A673 (cell line): ENCODE data around the gene PDE9A. TPM values are rescaled to one million over a fixed set of nuclear protein-coding genes. Genes with fewer than 3 reads are reported as not detected.

Experiments
- BruUV-seq: library from RNA; stranded (reverse); fragments of 400-500 nt; replicated peaks from 2 replicates; lab custom pipeline; 2021; lab: Mats Ljungman, UMichigan
- CTCF ChIA-PET: fragments of 300-600 bp; sonication (Branson Sonifier 250); formaldehyde crosslinking; loops from one replicate; lab custom pipeline; 2022; ENCODE audit warnings: antibody characterized with exemption; lab: Charles Lee
- POLR2A ChIA-PET: fragments of 300-600 bp; sonication (Branson Sonifier 250); formaldehyde crosslinking; loops from one replicate; lab custom pipeline; 2022; ENCODE audit warnings: antibody characterized with exemption; ENCODE audit not compliant: low non-redundant PET; lab: Charles Lee
- DNase-seq: peaks from one replicate; pipeline ENCODE4 v3.0.0-alpha.2; 2015; ENCODE audit warnings: low spot score
- H3K27ac ChIP-seq: fragments of 200-600 bp; sonication (generic); 2 replicates; pipeline ENCODE4 v1.5.1; 2016; ENCODE audit warnings: mixed run types, low read depth, mild to moderate bottlenecking, mixed read lengths, antibody characterized with exemption, low read length; ENCODE audit not compliant: poor library complexity, severe bottlenecking
- H3K27me3 ChIP-seq: fragments of 200-600 bp; sonication (generic); replicated peaks from 2 replicates; pipeline ENCODE4 v1.6.1; 2017; ENCODE audit warnings: mixed run types, low read depth, mild to moderate bottlenecking, mixed read lengths, antibody characterized with exemption, low read length; ENCODE audit not compliant: insufficient read depth, poor library complexity
- H3K36me3 ChIP-seq: fragments of 200-600 bp; sonication (generic); 2 replicates; pipeline ENCODE4 v1.6.1; 2016; ENCODE audit warnings: mixed run types, mild to moderate bottlenecking, mixed read lengths, antibody characterized with exemption, low read length; ENCODE audit not compliant: insufficient read depth, poor library complexity, severe bottlenecking
- H3K4me1 ChIP-seq: fragments of 200-600 bp; sonication (generic); 2 replicates; pipeline ENCODE4 v1.6.1; 2017; ENCODE audit warnings: mixed run types, mild to moderate bottlenecking, mixed read lengths, antibody characterized with exemption, low read length; ENCODE audit not compliant: insufficient read depth, poor library complexity, severe bottlenecking
- H3K4me3 ChIP-seq: fragments of 200-600 bp; sonication (generic); 2 replicates; pipeline ENCODE4 v1.5.1; 2016; ENCODE audit warnings: low read depth, mixed run types, mild to moderate bottlenecking, mixed read lengths, low read length; ENCODE audit not compliant: poor library complexity, severe bottlenecking
- H3K9me3 ChIP-seq: fragments of 200-600 bp; sonication (generic); 2 replicates; pipeline ENCODE4 v1.6.1; 2016; ENCODE audit warnings: mixed run types, low read depth, mild to moderate bottlenecking, mixed read lengths, antibody characterized with exemption, low read length; ENCODE audit not compliant: poor library complexity, severe bottlenecking
- CTCF ChIP-seq: fragments of 300-800, 200-600 bp; sonication (generic); conservative IDR thresholded peaks from 2 replicates; pipeline ENCODE4 v1.5.1; 2017; ENCODE audit warnings: low read depth, mild to moderate bottlenecking, antibody characterized with exemption, low read length, moderate library complexity, mixed read lengths
- EZH2 ChIP-seq: fragments of 200-600 bp; sonication (generic); IDR thresholded peaks from 2 replicates; pipeline ENCODE4 v1.6.1; 2017; ENCODE audit warnings: borderline replicate concordance, low read depth, mild to moderate bottlenecking, mixed read lengths, antibody characterized with exemption, low read length; ENCODE audit not compliant: poor library complexity, severe bottlenecking
- intact Hi-C: fragments of 100-400 bp; cut with micrococcal nuclease; formaldehyde crosslinking; loops from one replicate; pipeline ENCODE4 v1.10.0; 2022; ENCODE audit not compliant: unreplicated experiment
- total RNA-seq: library from RNA; stranded (reverse); gene quantifications from 2 replicates; pipeline ENCODE4 v1.2.3, GENCODE V29; 2021

The PDE9A gene
- total RNA-seq, 1 experiment from 2014 or later = 14.3 TPM

GRCh38 chr21:42649122-42650032 is 4.0 kb upstream of the PDE9A start:
- Histone ChIP-seq H3K4me1 (peaks cover 6% of the 10 kb centered on the region), H3K36me3 (no peaks in the 10 kb centered on the region), H3K4me3 (no peak overlapping the region), H3K27me3 (no peaks in the 10 kb centered on the region), H3K9me3 (no peaks in the 10 kb centered on the region), H3K27ac (no peak overlapping the region)
- ChIA-PET POLR2A (interaction anchor here (0.6 kb wide), 1 partner anchor 1169 kb away, joined by 6 read pairs; no protein-coding TSS in a partner anchor), CTCF (no interaction called here)
- no peak for DNase-seq
- intact Hi-C loops = no loop called here
- BruUV-seq = no TSS peak
- no peak for TF ChIP-seq CTCF
- TF ChIP-seq EZH2 = no peak

- no peak overlapping the region for H3K27ac ChIP-seq
- POLR2A ChIA-PET = interaction anchor here (0.6 kb wide), 1 partner anchor 1168 kb away, joined by 6 read pairs; no protein-coding TSS in a partner anchor
- no peaks in the 10 kb centered on the region for H3K36me3 ChIP-seq
- CTCF ChIA-PET = no interaction called here
- BruUV-seq = no TSS peak
- H3K27me3 ChIP-seq = no peaks in the 10 kb centered on the region
- no peak overlapping the region for H3K4me3 ChIP-seq
- H3K4me1 ChIP-seq = peaks cover 11% of the 10 kb centered on the region
- DNase-seq = no peak
- intact Hi-C loops = no loop called here
- no peak for TF ChIP-seq CTCF
- TF ChIP-seq EZH2 = no peak
- no peaks in the 10 kb centered on the region for H3K9me3 ChIP-seq
Observed at GRCh38 chr21:42650033-42650370, 3.4 kb upstream of the PDE9A start.

- H3K9me3 ChIP-seq = no peaks in the 10 kb centered on the region
- no peaks in the 10 kb centered on the region for H3K27me3 ChIP-seq
- no peak for TF ChIP-seq CTCF
- TF ChIP-seq EZH2 = no peak
- no peaks in the 10 kb centered on the region for H3K36me3 ChIP-seq
- no peak overlapping the region for H3K27ac ChIP-seq
- ChIA-PET CTCF (no interaction called here), POLR2A (no interaction called here)
- intact Hi-C loops = no loop called here
- no peak overlapping the region for H3K4me3 ChIP-seq
- BruUV-seq = no TSS peak
- H3K4me1 ChIP-seq = peaks cover 18% of the 10 kb centered on the region
- DNase-seq = no peak
Observed at GRCh38 chr21:42650441-42651421, 2.7 kb upstream of the PDE9A start.
